NCI-H1048 (cell line): ENCODE data around the gene ITPR1.

Source experiments
- DNase-seq: peaks from one replicate; lab custom pipeline; 2025; lab: John Stamatoyannopoulos, UW

The ITPR1 gene

GRCh38 chr3:4686619-4687018 lies 193.5 kb downstream of the ITPR1 start:
- no peak for DNase-seq

GRCh38 chr3:4687167-4687566 lies 194.0 kb downstream of the ITPR1 start:
- no peak for DNase-seq

GRCh38 chr3:4687596-4687995 lies 194.4 kb downstream of the ITPR1 start:
- DNase-seq, result no peak

- no peak for DNase-seq
These were observed 195.3 kb downstream of the ITPR1 start for GRCh38 chr3:4688411-4688810.

GRCh38 chr3:4689021-4689420 lies 195.9 kb downstream of the ITPR1 start:
- DNase-seq, result no peak

GRCh38 chr3:4690277-4690676 lies 197.1 kb downstream of the ITPR1 start:
- no peak for DNase-seq

- DNase-seq, result no peak
These were observed 200.5 kb downstream of the ITPR1 start for GRCh38 chr3:4693620-4694019.

- DNase-seq, result no peak
These were observed 202.7 kb downstream of the ITPR1 start for GRCh38 chr3:4695846-4696245.

- no peak for DNase-seq
These were observed 203.1 kb downstream of the ITPR1 start for GRCh38 chr3:4696266-4696665.

GRCh38 chr3:4698125-4698821 lies 205.1 kb downstream of the ITPR1 start:
- no peak for DNase-seq

- no peak for DNase-seq
These were observed 209.9 kb downstream of the ITPR1 start for GRCh38 chr3:4703054-4703480.

GRCh38 chr3:4704552-4704951 lies 211.4 kb downstream of the ITPR1 start:
- no peak for DNase-seq

GRCh38 chr3:4707324-4707723 lies 214.2 kb downstream of the ITPR1 start:
- DNase-seq, result no peak

GRCh38 chr3:4708230-4708629 lies 215.1 kb downstream of the ITPR1 start:
- DNase-seq, result no peak

- no peak for DNase-seq
These were observed 216.2 kb downstream of the ITPR1 start for GRCh38 chr3:4709341-4709740.

GRCh38 chr3:4710191-4710590 lies 217.0 kb downstream of the ITPR1 start:
- no peak for DNase-seq

GRCh38 chr3:4711680-4711992 lies 218.5 kb downstream of the ITPR1 start:
- DNase-seq, result no peak

GRCh38 chr3:4712109-4712508 lies 219.0 kb downstream of the ITPR1 start:
- no peak for DNase-seq

- DNase-seq, result no peak
These were observed 220.9 kb downstream of the ITPR1 start for GRCh38 chr3:4714045-4714444.

GRCh38 chr3:4716266-4716665 lies 223.1 kb downstream of the ITPR1 start:
- DNase-seq, result no peak

- DNase-seq, result no peak
These were observed 223.7 kb downstream of the ITPR1 start for GRCh38 chr3:4716706-4717362.

GRCh38 chr3:4717363-4717740 lies 224.2 kb downstream of the ITPR1 start:
- no peak for DNase-seq

GRCh38 chr3:4718179-4718736 lies 225.1 kb downstream of the ITPR1 start:
- no peak for DNase-seq

GRCh38 chr3:4719046-4719501 lies 225.9 kb downstream of the ITPR1 start:
- no peak for DNase-seq
